GM18508 (cell line): ENCODE results near the gene KIAA0753.
A peak's percentile ranks its signal among the peaks of the same experiment; 100 is the strongest.
"Not testable (repeated sequence)": the region's sequence is repeated elsewhere in the genome, so short reads cannot be mapped to it uniquely, and the experiment has no call there.

Experiments used
- ATAC-seq: cut with Tn5 transposase; IDR thresholded peaks from one replicate; pipeline ENCODE4 v1.9.1; 2021; ENCODE audit warnings: moderate number of reproducible peaks; ENCODE audit not compliant: insufficient read depth, unreplicated experiment

The KIAA0753 gene

DNA sequence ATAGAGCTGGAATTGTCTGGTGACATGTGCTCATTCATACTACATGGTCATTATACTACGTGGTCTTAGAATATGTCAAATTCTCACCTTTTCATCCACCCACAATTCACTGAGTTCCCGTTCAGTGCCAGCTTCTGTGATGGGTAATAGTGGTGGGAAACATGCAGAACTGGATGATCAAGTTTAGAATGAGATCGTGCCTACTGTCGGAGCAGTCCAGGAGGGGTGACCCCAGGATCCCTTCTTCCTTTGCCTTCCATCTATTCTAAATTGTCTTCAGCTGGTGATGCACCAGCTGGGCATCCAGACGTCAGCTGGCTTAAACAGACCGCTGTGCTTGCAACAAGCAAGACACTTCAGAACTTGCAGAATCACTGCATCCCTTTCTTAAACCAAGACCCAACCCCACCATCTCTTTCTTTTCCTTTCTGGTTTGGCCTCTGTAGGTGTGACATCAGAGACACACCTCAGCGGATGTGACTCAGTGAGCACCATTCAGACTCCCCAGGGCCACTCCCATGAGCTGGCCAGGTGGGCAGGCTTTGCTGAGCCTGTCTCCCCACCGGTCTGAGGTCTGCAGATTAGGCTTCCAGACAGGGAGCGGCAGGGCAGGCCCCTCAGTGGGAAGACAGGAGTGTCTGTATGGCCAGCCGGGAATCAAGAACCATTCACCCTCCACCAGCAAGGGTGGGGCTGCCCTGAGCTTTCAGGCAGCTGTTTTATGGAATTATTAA, 29.1 kb upstream of the KIAA0753 start:
- ATAC-seq: no peak

GRCh38 chr17:6668727-6669425, 28.4 kb upstream of the KIAA0753 start:
- no peak for ATAC-seq

GRCh38 chr17:6668219-6668618, 27.7 kb upstream of the KIAA0753 start:
- ATAC-seq: no peak

- no peak for ATAC-seq
Measured at GRCh38 chr17:6667516-6667915, 27.0 kb upstream of the KIAA0753 start.

DNA sequence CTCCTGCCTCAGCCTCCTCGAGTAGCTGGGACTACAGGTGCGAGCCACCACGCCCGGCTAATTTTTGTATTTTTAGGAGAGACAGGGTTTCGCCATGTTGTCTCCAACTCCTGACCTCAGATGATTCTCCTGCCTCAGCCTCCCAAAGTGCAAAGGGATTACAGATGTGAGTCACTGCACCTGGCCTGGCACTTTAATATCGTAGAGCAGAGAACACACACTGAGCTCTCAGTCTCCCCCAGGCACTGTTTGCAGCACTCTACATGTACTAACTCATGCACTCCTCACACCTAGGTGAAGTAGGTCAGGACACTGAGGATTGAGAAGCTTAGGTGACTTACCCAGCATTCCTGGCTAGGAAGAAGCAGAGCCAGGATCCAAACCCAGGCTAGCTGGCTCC, 26.0 kb upstream of the KIAA0753 start:
- ATAC-seq: no peak

- ATAC-seq: no peak
Measured at GRCh38 chr17:6666077-6666521, 25.6 kb upstream of the KIAA0753 start.

GRCh38 chr17:6663200-6663599, 22.7 kb upstream of the KIAA0753 start:
- ATAC-seq: not testable (repeated sequence)

DNA sequence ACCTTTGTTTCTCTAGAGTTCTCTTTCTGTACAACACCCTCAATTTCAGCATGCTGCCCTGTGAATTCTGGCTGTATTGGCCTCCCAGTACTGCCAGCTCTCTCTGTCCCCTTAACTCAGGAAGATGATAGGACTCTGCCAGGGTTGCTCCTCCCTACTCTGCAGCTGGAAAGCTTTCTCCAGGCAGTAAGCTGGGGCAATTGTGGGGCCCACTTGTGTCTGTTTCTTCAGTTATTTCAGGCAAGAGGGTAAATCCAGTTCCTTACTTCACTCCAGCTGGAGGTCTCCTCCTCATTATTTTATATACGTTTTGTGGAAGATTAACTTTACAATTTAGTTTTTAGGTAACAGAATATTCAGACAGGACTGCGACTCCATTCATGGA, 20.9 kb upstream of the KIAA0753 start:
- no peak for ATAC-seq

DNA sequence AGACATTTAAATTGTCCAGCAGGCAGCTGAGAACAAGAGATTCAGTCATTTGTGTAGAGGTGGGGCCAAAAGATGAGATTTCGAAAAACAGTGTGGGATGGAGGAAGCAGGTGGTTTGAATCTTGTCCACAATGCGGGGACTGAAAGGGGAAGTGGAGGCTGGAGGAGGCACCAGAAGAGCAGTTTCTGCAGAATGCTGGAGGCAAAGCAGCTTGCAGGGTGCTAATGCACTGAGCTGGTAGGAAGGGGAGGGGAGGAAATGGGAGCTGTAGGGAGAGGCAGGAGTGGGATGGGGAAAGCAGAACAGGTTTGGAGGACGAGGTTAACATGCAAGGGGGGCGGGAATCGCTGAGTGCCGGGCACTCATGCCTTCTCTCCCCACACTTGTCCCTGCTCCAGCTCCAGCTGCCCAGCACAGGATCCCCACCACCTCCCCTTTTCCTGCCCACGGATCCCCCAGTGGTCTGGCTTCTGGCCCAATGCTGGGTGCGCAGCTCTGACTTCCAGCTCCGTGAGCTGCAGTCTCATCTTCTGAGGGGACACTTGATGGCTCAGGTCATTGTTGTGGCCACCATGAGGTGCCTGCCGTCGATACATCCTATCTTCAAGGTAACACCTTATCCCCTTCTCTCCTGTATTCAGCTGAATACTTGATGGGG, 20.4 kb upstream of the KIAA0753 start:
- peak; percentile 53 for ATAC-seq

GRCh38 chr17:6660101-6660500, 19.6 kb upstream of the KIAA0753 start:
- no peak for ATAC-seq

DNA sequence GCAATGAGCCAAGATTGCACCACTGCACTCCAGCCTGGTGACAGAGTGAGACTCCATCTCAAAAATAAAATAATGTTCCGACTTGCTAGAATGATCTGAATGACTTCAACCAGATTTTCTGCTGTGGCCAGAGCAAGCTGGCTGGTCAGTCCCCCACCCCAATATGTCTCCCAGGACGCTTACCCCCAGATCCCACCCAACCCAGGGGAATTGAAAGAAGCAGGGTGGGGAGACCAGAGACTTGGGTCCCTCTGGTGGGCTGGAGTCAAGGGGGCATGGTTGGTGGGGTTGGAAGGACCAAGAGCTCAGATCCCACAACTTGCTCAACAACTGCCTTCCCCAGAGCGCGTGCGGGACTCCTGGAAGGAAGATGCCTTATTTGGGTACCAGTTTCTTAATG, 17.9 kb upstream of the KIAA0753 start:
- ATAC-seq: not testable (repeated sequence)

- ATAC-seq: no peak
Measured at GRCh38 chr17:6657633-6658287, 17.2 kb upstream of the KIAA0753 start.

DNA sequence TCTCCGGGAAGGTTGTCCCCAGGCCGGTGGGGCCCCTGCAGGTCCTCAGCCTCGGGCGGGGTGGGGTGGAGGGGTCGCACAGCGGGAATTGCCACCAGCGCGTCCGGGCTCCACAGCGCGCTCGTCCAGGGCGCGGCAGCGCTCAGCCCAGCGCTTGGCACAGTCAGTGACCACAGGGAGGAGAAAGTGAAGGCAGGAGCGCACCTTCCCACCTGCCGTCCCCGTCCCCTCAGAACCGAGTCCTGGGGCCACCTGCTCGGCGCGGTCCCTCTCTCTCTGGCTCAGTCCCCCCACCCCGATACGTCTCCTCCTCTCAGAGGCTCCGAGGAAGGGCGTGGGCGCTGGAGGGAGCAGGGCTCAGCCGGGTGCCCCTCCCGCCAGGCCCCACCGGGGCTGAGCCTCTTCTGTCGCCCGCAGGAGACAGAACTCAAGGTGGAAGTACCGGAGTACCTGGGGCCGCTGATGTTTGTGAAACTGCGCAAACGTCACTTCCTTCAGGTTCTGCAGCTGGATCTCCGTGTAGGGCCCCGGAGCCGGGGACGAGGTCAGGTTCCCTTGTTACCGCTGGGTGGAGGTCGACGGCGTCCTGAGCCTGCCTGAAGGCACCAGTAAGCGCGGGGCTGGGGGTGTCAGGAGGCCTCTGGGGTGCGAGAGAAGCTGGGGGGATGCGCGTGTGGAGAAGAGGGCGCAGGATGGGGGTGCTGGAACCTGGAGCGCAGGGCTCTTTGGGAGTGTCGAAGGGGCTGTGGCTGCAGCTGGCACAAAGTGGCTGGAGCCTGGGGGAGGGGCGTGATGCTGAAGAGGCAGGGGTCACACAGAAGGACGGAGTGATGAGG, 16.5 kb upstream of the KIAA0753 start:
- not testable (repeated sequence) for ATAC-seq

DNA sequence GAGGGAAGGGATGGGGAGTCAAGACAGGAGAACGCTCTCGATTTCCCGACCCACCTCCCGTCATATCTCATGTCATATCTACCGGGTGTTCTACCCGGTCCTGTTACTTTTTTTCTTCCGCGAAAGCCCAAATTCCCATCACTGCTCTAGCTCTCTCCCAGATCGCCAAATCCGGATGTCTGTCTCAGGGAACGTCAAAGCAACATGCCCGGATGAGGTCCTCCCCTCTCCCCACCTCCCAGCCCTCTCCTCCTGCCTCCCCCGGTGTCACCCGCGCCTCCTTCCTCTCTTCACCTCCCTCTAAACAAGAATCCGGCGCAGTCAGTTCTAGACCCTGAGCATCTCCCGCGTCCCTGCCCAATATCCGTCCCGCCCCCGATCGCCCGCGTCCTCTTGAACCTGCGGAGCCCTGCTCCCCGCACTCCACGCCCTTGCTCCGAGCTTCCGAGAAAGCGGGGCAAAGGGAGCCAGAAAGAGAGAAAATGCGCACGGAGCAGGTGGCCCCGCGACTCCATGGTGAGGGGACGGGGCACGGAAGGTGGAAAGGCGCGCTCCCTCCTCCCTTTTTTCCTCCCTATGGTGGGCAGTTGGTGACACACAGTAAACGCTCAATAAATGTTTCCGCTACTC, 15.3 kb upstream of the KIAA0753 start:
- not testable (repeated sequence) for ATAC-seq

DNA sequence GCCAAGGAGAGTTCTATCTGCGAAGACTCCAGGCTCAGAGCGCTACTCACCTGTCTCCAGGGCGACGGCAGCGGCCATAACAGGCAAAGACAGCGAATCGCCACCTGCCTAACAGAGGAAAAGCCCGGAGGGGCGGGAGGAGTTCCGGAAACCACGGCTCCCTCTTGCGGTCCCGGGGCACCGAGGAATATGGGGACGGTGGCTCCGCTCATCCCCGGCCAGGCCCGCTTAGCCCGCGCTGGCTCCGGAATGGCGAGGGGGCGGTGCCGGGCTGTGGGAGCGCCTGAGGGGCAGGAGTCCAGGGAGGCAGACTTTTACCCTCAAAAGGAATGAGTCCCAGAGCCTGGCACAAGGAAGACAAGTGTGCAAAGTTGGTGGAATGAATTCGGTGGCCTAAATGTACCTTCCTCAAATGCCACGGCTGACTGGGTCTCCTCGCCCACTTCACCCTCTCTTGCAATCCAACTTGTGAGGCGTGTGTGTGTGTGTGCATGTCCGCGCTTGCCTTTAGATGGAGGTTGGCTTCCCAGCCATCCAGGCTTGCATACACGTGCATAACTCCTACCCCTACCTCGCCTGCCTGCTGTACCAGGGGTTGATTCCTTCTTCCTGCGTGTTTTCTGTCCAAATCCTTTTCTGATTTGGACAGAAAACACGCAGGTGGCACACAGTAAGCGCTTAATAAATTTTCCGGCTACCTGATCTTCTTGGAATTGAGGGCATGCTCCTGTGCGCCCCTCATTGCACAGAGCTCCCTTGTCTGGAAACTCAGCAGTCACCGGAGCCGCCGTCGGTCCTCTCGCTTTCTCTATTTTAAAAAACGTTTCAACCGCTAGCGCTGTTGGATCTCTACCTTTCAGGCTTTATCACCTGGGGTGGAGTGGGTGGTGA, 14.6 kb upstream of the KIAA0753 start:
- ATAC-seq: no peak

- ATAC-seq: no peak
Measured at GRCh38 chr17:6651919-6652452, 11.5 kb upstream of the KIAA0753 start.

DNA sequence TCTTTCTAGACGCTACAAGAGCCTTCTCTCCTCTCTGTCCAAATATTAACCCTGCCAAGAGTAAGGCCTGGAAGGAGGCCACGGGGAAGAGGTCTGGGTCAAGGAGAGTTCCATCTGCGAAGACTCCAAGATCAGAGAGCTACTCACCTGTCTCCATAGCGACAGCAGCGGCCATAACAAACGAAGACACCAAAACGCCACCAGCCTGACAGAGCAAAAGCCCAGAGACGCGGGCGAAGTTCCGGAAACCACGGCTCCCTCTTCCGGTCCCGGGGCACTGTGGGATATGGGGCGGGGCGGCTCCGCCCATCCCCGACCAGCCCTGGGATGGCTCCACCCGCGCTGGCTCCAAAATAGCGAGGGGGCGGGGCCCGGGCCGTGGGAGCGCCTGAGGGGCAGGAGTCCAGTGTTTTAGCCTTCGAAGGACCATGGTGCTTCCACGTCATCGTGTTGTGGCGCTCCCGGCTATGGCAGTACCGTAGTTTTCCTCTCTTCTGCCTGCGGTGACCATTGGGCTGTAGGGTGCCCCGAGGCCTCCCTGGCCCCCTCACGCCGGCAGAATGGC, 10.9 kb upstream of the KIAA0753 start, which contains the start of the genes C17orf100 and MED31:
Gene C17orf100 (plus strand): TSS at position 409 of the 565 bp plus-strand sequence. CDS start 152 bp downstream, at position 561.
Gene MED31 (minus strand): TSS at position 252 of the 565 bp plus-strand sequence. CDS start 77 bp downstream, at position 175.
- no peak for ATAC-seq

DNA sequence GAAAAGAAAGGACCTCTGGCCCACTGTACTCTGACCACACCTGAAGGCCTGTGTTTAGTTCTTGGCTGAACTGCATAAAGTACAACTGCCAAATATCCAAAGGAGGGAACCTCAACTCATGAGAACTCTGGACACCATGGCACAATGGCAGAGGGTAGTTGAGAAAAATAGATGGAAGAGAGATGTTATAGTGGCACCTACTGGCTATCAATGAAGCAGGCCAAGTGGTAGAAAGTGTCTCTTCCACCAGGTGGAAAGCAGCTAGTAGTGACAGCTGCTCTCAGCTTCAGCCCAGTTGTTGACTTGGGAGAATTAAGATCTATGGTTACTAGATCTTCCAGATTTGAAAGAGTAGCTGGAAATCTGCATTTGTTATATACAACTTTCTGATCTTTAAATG, 7.7 kb upstream of the KIAA0753 start:
- ATAC-seq: no peak
